B cell (primary cell): ENCODE data around the gene PPP2R1A. TPM values are rescaled to one million over a fixed set of nuclear protein-coding genes. Genes with fewer than 3 reads are reported as not detected.
A peak's percentile ranks its signal among the peaks of the same experiment; 100 is the strongest.

Experiments used
- ATAC-seq: fragments of 200-7000 bp; cut with Tn5 transposase; one replicate; pipeline ENCODE4 v1.10.0; 2021; ENCODE audit warnings: low read depth, mild to moderate bottlenecking, moderate number of reproducible peaks, moderate library complexity
- CTCF ChIA-PET: fragments of 350-600 bp; sonication (Branson Sonifier 250); formaldehyde crosslinking; loops from one replicate; lab custom pipeline; 2021; ENCODE audit warnings: antibody characterized with exemption, inconsistent platforms; lab: Charles Lee
- POLR2A ChIA-PET: fragments of 350-600 bp; sonication (Branson Sonifier 250); formaldehyde crosslinking; loops from one replicate; lab custom pipeline; 2021; ENCODE audit warnings: antibody characterized with exemption; lab: Charles Lee
- DNase-seq: peaks from one replicate; pipeline ENCODE4 v3.0.0; 2013
- H2AFZ ChIP-seq: 2 replicates; pipeline ENCODE4 v1.6.1; 2012; ENCODE audit warnings: mild to moderate bottlenecking, low read depth, low read length; ENCODE audit not compliant: insufficient read depth, poor library complexity, severe bottlenecking
- H3K27ac ChIP-seq, 2 donors: 1 replicate in 1 of 2; 2 replicates in 1 of 2; pipeline ENCODE4 v1.5.1; 2012 to 2013; ENCODE audit warnings: low read length in 2 of 2, mild to moderate bottlenecking in 2 of 2, moderate library complexity in 1 of 2
- H3K27me3 ChIP-seq, 4 experiments: fragments of 200-600 bp in 1 of 4; sonication (generic) in 1 of 4; replicated peaks in 1 of 4; 1 replicate in 2 of 4; 2 replicates in 2 of 4; pipeline versions ENCODE4 v1.6.1 to v1.7.0; 2013 to 2016; ENCODE audit warnings: low read length in 3 of 4, mild to moderate bottlenecking in 2 of 4, mixed read lengths in 1 of 4, moderate library complexity in 1 of 4; ENCODE audit not compliant: insufficient read depth in 4 of 4, control insufficient read depth in 3 of 4; ENCODE audit errors: control extremely low read depth in 1 of 4
- H3K36me3 ChIP-seq, 2 experiments: replicated peaks in 1 of 2; 1 replicate in 1 of 2; 2 replicates in 1 of 2; pipeline versions ENCODE4 v1.6.1 to v1.7.1; 2013; ENCODE audit warnings: low read length in 1 of 2; ENCODE audit not compliant: insufficient read depth in 2 of 2, control insufficient read depth in 1 of 2; ENCODE audit errors: control extremely low read depth in 1 of 2, extremely low read depth in 1 of 2
- H3K4me1 ChIP-seq, 2 donors: fragments of 200-600 bp in 1 of 2; sonication (generic) in 1 of 2; 1 replicate in 1 of 2; 2 replicates in 1 of 2; pipeline versions ENCODE4 v1.5.1 to v1.6.1; 2013 to 2017; ENCODE audit warnings: low read length in 2 of 2; ENCODE audit not compliant: control insufficient read depth in 2 of 2, insufficient read depth in 2 of 2
- H3K4me2 ChIP-seq: replicated peaks from 2 replicates; pipeline ENCODE3; 2012; ENCODE audit warnings: mild to moderate bottlenecking, low read depth, low read length; ENCODE audit not compliant: poor library complexity, severe bottlenecking
- H3K4me3 ChIP-seq, 5 experiments: fragments of 200-600 bp in 1 of 5; sonication (generic) in 1 of 5; 1 replicate in 3 of 5; 2 replicates in 2 of 5; pipeline versions ENCODE4 v1.5.1 to v1.7.0; 2011 to 2016; ENCODE audit warnings: low read length in 4 of 5, mild to moderate bottlenecking in 4 of 5, low read depth in 2 of 5, control low read depth in 1 of 5, moderate library complexity in 1 of 5; ENCODE audit not compliant: insufficient read depth in 1 of 5; ENCODE audit errors: control extremely low read depth in 1 of 5, extremely low read depth in 1 of 5
- H3K79me2 ChIP-seq: fragments of 200-600 bp; sonication (generic); one replicate; pipeline ENCODE4 v1.6.0; 2016; ENCODE audit warnings: low read length; ENCODE audit not compliant: control insufficient read depth, insufficient read depth
- H3K9ac ChIP-seq: fragments of 200-600 bp; sonication (generic); 2 replicates; pipeline ENCODE4 v1.6.1; 2017; ENCODE audit warnings: mild to moderate bottlenecking, low read length, moderate library complexity
- H3K9me3 ChIP-seq, 3 donors: one replicate each; pipeline versions ENCODE4 v1.6.1 to v1.7.1; 2013; ENCODE audit warnings: low read length in 2 of 3; ENCODE audit not compliant: control insufficient read depth in 2 of 3, insufficient read depth in 1 of 3; ENCODE audit errors: control extremely low read depth in 1 of 3
- H4K20me1 ChIP-seq: 2 replicates; pipeline ENCODE4 v1.6.0; 2012; ENCODE audit warnings: mild to moderate bottlenecking, low read length; ENCODE audit not compliant: insufficient read depth, control insufficient read depth, poor library complexity, severe bottlenecking
- H3K27ac Mint-ChIP-seq: one replicate; pipeline ENCODE4 v1.8.0; 2021; ENCODE audit warnings: mixed read lengths
- H3K27me3 Mint-ChIP-seq: one replicate; pipeline ENCODE4 v1.8.0; 2021; ENCODE audit warnings: mixed read lengths
- H3K4me1 Mint-ChIP-seq: one replicate; pipeline ENCODE4 v1.8.0; 2021; ENCODE audit warnings: mixed read lengths
- H3K4me3 Mint-ChIP-seq: one replicate; pipeline ENCODE4 v1.8.0; 2021; ENCODE audit warnings: mixed read lengths
- H3K9me3 Mint-ChIP-seq: one replicate; pipeline ENCODE4 v1.8.0; 2022; ENCODE audit warnings: mixed read lengths; ENCODE audit not compliant: insufficient read depth
- CTCF ChIP-seq: fragments of 200-600 bp; IDR thresholded peaks from one replicate; pipeline ENCODE4 v1.8.0; 2022; ENCODE audit warnings: antibody characterized with exemption, mild to moderate bottlenecking
- EZH2 ChIP-seq: IDR thresholded peaks from 2 replicates; pipeline ENCODE4 v1.6.1; 2012; ENCODE audit warnings: borderline replicate concordance, low read depth, mild to moderate bottlenecking, moderate library complexity, low read length; ENCODE audit not compliant: insufficient read depth, poor library complexity, severe bottlenecking
- WGBS: methylation state at CpG from one replicate; pipeline ENCODE4 v1.1.5; 2013; ENCODE audit warnings: missing lambda C conversion rate; ENCODE audit not compliant: insufficient coverage; 5-methylcytosine and 5-hydroxymethylcytosine counted together
- intact Hi-C: fragments of 100-400 bp; cut with micrococcal nuclease; formaldehyde crosslinking; loops from one replicate; pipeline ENCODE4 v1.10.0; 2022
- polyA plus RNA-seq: library from polyadenylated mRNA; depleted of rRNA; stranded (reverse); fragments of >200 nt; gene quantifications from 2 replicates; pipeline ENCODE4 v1.2.3, GENCODE V29; 2012
- total RNA-seq, 2 donors: library from RNA; stranded (reverse); fragments of 120-200 nt in 1 of 2; gene quantifications; 1 replicate in 1 of 2; 2 replicates in 1 of 2; pipeline versions ENCODE4 v1.2.3 to v1.2.4, GENCODE V29; 2013 to 2022

Gene PPP2R1A
- total and polyA plus RNA-seq, 2 donors (not counting 1 experiment from before 2014, with no cell fraction given), result 108 to 202 TPM

GRCh38 chr19:52187407-52187806, 2.4 kb upstream of the PPP2R1A start:
- Histone ChIP-seq H3K79me2 (peaks cover 33% of the 10 kb centered on the region), H3K4me3 (no peak overlapping the region), H3K4me2 (no peak overlapping the region), H4K20me1 (peaks cover 17% of the 10 kb centered on the region), H3K27me3 (no peaks in the 10 kb centered on the region), H3K9ac (no peak overlapping the region), H3K36me3 (no peaks in the 10 kb centered on the region), H3K4me1 (peaks cover 33 to 36% of the 10 kb centered on the region in 2 donors), H3K27ac (peak overlapping the region; percentile 86 to 98), H3K9me3 (peaks cover 0 to 4% (median 0%) of the 10 kb centered on the region in 3 donors), H2AFZ (no peak overlapping the region)
- ChIA-PET POLR2A (no interaction called here), CTCF (interaction anchor here (1.1 kb wide), 1 partner anchor 15 kb away, joined by 5 read pairs; the partner anchor contains the start of gene ZNF836)
- H3K4me1 Mint-ChIP-seq, result peaks cover 27% of the 10 kb centered on the region
- WGBS, result no CpG with 5 or more reads among the region's 1 CpG
- TF ChIP-seq CTCF (no peak), EZH2 (no peak)
- DNase-seq (no peak), ATAC-seq (no peak)
- H3K9me3 Mint-ChIP-seq, result no peaks in the 10 kb centered on the region
- no peak overlapping the region for H3K27ac Mint-ChIP-seq
- H3K4me3 Mint-ChIP-seq, result no peak overlapping the region
- intact Hi-C loops, result no loop called here
- H3K27me3 Mint-ChIP-seq, result no peaks in the 10 kb centered on the region
